Vagina (tissue), 2 donors: ENCODE results near the gene MUC6.

Experiments
- POLR2A ChIP-seq, 2 donors: fragments of 450-650 bp; IDR thresholded peaks; one replicate each; pipeline ENCODE4 v1.6.1; 2017; ENCODE audit warnings: antibody characterized with exemption in 2 of 2, mild to moderate bottlenecking in 2 of 2, moderate library complexity in 2 of 2
- TF ChIP-seq, protein P1 (sequence below), 3 experiments: fragments of 450-650 bp in 2 of 3; fragments of 200-600 bp in 1 of 3; sonication (generic) in 1 of 3; IDR thresholded peaks; one replicate each; pipeline ENCODE4 v1.5.1; 2017 to 2019; ENCODE audit warnings: antibody characterized with exemption in 3 of 3, mild to moderate bottlenecking in 2 of 3, moderate library complexity in 2 of 3

DNA sequence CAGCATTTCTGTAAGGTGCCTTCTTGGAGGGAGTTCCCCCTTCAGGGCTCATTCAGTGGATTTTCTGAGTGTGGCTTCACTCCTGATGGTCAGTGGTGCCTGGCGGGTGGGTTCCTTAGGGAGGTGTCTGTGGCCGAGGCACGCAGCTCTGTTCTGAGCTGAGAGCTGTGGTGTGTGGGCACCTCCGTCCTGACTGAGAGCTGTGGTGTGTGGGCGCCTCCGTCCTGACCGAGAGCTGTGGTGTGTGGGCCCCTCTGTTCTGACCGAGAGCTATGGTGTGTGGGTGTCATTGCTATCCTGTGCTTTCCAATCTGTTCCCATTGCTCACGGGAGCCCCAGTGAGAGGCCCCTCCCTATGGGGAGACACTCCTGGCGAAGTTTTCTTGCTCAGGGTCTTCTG, 39.8 kb downstream of the MUC6 start:
- TF ChIP-seq, protein P1, sequence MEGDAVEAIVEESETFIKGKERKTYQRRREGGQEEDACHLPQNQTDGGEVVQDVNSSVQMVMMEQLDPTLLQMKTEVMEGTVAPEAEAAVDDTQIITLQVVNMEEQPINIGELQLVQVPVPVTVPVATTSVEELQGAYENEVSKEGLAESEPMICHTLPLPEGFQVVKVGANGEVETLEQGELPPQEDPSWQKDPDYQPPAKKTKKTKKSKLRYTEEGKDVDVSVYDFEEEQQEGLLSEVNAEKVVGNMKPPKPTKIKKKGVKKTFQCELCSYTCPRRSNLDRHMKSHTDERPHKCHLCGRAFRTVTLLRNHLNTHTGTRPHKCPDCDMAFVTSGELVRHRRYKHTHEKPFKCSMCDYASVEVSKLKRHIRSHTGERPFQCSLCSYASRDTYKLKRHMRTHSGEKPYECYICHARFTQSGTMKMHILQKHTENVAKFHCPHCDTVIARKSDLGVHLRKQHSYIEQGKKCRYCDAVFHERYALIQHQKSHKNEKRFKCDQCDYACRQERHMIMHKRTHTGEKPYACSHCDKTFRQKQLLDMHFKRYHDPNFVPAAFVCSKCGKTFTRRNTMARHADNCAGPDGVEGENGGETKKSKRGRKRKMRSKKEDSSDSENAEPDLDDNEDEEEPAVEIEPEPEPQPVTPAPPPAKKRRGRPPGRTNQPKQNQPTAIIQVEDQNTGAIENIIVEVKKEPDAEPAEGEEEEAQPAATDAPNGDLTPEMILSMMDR (IDR thresholded peaks at IDR 0.05) = no peak
- no peak for TF ChIP-seq POLR2A (IDR thresholded peaks at IDR 0.05)
